Karpas-422 (cell line): Measurements from ENCODE around the gene MBD3. TPM values are rescaled to one million over a fixed set of nuclear protein-coding genes. Genes with fewer than 3 reads are reported as not detected.

Source experiments
- DNase-seq: peaks from one replicate; pipeline ENCODE4 v3.0.0-alpha.2; 2015
- H2AFZ ChIP-seq: fragments of 200-600 bp; sonication (generic); 2 replicates; pipeline ENCODE4 v1.6.1; 2014; ENCODE audit warnings: antibody characterized with exemption, low read length, mixed read lengths
- H3K27ac ChIP-seq: fragments of 200-600 bp; sonication (generic); 2 replicates; pipeline ENCODE4 v1.5.1; 2014; ENCODE audit warnings: mild to moderate bottlenecking, low read length, moderate library complexity
- H3K27me3 ChIP-seq: fragments of 200-600 bp; sonication (generic); 2 replicates; pipeline ENCODE4 v1.6.1; 2014; ENCODE audit warnings: low read length, mixed read lengths
- H3K36me3 ChIP-seq: fragments of 200-600 bp; sonication (generic); 2 replicates; pipeline ENCODE4 v1.6.1; 2014; ENCODE audit warnings: low read length, mixed read lengths; ENCODE audit not compliant: insufficient read depth
- H3K4me1 ChIP-seq: fragments of 200-600 bp; sonication (generic); 2 replicates; pipeline ENCODE4 v1.6.1; 2014; ENCODE audit warnings: mild to moderate bottlenecking, low read length, mixed read lengths
- H3K4me2 ChIP-seq: fragments of 200-600 bp; sonication (generic); 2 replicates; pipeline ENCODE4 v1.6.1; 2014; ENCODE audit warnings: low read length, low read depth, mild to moderate bottlenecking; ENCODE audit not compliant: poor library complexity, severe bottlenecking
- H3K4me3 ChIP-seq: fragments of 200-600 bp; sonication (generic); 2 replicates; pipeline ENCODE4 v1.5.1; 2014; ENCODE audit warnings: mild to moderate bottlenecking, antibody characterized with exemption, low read length, mixed read lengths
- H3K79me2 ChIP-seq: fragments of 200-600 bp; sonication (generic); 2 replicates; pipeline ENCODE4 v1.6.1; 2014; ENCODE audit warnings: mild to moderate bottlenecking, low read length, mixed read lengths
- H3K9ac ChIP-seq: fragments of 200-600 bp; sonication (generic); 2 replicates; pipeline ENCODE4 v1.6.0; 2014; ENCODE audit warnings: low read length
- H3K9me2 ChIP-seq: fragments of 200-600 bp; sonication (generic), shearing (Covaris generic); replicated peaks from 2 replicates; pipeline ENCODE4 v1.6.0; 2014; ENCODE audit warnings: mild to moderate bottlenecking, low read length, moderate library complexity; ENCODE audit not compliant: insufficient read depth
- H3K9me3 ChIP-seq: fragments of 300-700, 200-600 bp; sonication (generic); 2 replicates; pipeline ENCODE4 v1.6.1; 2014; ENCODE audit warnings: low read length, mixed read lengths
- H4K20me1 ChIP-seq: fragments of 200-600 bp; sonication (generic); 2 replicates; pipeline ENCODE4 v1.6.1; 2014; ENCODE audit warnings: mild to moderate bottlenecking, antibody characterized with exemption, low read length, low read depth; ENCODE audit not compliant: insufficient read depth
- total RNA-seq: library from RNA; depleted of rRNA; stranded (reverse); fragments of >200 nt; shearing (Covaris generic); gene quantifications from 2 replicates; pipeline ENCODE4 v1.2.3, GENCODE V29; 2014; ENCODE audit warnings: low replicate concordance

Gene MBD3
- total RNA-seq, 1 experiment from 2014 or later, result 42.2 TPM

DNA sequence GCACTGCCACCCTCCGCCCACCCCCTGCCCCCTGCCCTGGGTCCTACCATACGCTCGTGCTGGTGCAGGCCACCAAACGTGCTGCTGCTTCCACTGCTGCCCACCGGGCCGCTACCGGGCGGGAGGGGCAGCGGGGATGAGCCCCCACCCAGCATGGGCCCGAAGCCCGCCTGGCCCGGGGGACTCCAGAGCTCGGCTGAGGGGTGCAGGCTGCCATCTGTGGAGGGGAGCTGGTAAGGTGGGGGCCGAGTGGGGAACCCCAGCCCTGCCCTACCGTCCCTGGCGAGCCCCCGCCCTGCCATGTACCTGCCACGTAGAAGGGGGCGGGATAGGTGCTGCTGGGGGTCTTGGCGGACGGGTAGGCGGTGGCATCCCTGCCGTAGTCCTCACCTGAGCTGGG lies 29.3 kb upstream of the MBD3 start:
- Histone ChIP-seq H3K4me1 (peaks cover 66% of the 10 kb centered on the region), H3K9ac (no peak overlapping the region), H4K20me1 (peaks cover 22% of the 10 kb centered on the region), H3K79me2 (peaks cover 4% of the 10 kb centered on the region; the same call in 1 of the 2 replicates), H3K27ac (no peak overlapping the region), H2AFZ (no peak overlapping the region), H3K9me2 (no peaks in the 10 kb centered on the region), H3K4me3 (no peak overlapping the region), H3K27me3 (no peaks in the 10 kb centered on the region), H3K4me2 (no peak overlapping the region), H3K9me3 (no peaks in the 10 kb centered on the region), H3K36me3 (peaks cover 9% of the 10 kb centered on the region)
- no peak for DNase-seq

DNA sequence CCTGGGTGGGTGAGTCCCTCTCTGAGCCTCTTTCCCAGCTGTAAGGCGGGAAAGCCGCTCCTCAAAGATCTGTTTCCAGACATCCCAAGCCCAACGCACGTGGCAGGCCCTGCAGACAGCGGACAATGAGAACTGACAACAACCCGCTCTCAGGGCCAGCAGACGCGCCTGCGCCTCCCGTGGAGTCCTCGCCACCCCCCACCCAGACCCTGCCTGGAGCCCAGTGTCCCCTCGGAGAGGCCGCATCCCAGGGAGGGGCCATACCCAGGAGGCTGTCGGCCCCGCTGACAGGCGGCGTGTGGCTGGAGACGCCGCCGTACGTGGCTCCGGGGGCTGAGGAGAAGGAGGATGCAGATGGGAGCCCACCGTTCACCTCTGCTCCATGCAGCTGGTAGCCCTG lies 28.9 kb upstream of the MBD3 start:
- no peak overlapping the region for H3K4me2 ChIP-seq
- no peaks in the 10 kb centered on the region for H3K9me2 ChIP-seq
- H4K20me1 ChIP-seq, result peaks cover 22% of the 10 kb centered on the region
- H3K4me1 ChIP-seq, result peaks cover 70% of the 10 kb centered on the region
- H3K9ac ChIP-seq, result 0 out of 2 replicates have a peak overlapping the region, but pooled peaks have one; percentile 8
- H3K79me2 ChIP-seq, result peaks cover 6% of the 10 kb centered on the region; the same call in 1 of the 2 replicates
- no peaks in the 10 kb centered on the region for H3K9me3 ChIP-seq
- peaks cover 11% of the 10 kb centered on the region for H3K36me3 ChIP-seq
- H3K27ac ChIP-seq, result peak overlapping the region; percentile 49
- no peaks in the 10 kb centered on the region for H3K27me3 ChIP-seq
- no peak overlapping the region for H3K4me3 ChIP-seq
- no peak for DNase-seq
- no peak overlapping the region for H2AFZ ChIP-seq

DNA sequence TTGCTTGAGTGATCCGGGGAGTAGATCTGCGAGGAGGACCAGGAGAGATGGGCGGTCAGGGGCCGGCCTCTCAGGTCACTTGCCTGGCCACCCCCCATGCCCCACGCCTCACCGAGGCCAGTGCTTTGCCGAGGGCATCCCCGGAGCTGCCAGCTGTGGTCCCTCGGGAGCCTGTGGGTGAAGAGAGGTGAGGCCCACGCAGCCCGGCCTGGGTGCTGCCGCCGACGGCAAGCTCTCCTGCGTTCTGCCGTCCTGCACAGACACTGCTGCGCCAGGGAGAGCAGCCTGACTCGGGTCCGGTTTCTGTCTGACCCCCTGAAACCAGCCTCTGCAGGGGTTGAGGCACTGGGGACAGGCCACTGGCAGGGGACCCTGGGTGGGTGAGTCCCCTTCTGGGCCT lies 28.4 kb upstream of the MBD3 start:
- Histone ChIP-seq H3K9me2 (no peaks in the 10 kb centered on the region), H3K9ac (0 out of 2 replicates have a peak overlapping the region, but pooled peaks have one; percentile 8), H3K79me2 (peaks cover 7% of the 10 kb centered on the region; the same call in 1 of the 2 replicates), H3K36me3 (peaks cover 13% of the 10 kb centered on the region), H2AFZ (no peak overlapping the region), H4K20me1 (peaks cover 22% of the 10 kb centered on the region), H3K4me2 (no peak overlapping the region), H3K4me1 (peaks cover 72% of the 10 kb centered on the region), H3K4me3 (no peak overlapping the region), H3K9me3 (no peaks in the 10 kb centered on the region), H3K27ac (peak overlapping the region; percentile 49), H3K27me3 (no peaks in the 10 kb centered on the region)
- DNase-seq, result no peak

GRCh38 chr19:1620502-1620901 lies 27.8 kb upstream of the MBD3 start:
- peaks cover 18% of the 10 kb centered on the region for H3K36me3 ChIP-seq

DNA sequence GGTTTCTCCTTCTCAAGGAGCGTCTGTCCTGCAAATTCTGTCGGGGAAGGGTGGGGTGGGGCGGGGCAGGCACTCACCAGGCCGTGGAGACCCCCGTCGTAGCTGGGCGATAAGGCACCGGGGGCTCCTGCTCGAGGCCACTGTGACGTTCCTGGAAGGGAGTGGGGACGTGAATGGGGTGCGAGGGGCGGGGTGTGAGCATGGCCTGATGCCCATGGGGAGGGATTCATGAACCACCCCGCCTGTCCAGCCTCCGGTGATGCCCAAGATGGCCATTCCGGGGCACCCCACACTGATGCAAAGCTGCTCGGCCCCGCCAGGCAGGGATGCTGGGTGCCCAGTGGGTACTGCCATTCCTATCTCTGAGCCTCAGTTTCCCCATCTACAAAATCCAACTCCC lies 27.0 kb upstream of the MBD3 start:
- H3K79me2 ChIP-seq, result peaks cover 12% of the 10 kb centered on the region
- peaks cover 22% of the 10 kb centered on the region for H4K20me1 ChIP-seq
- no peak overlapping the region for H2AFZ ChIP-seq
- no peaks in the 10 kb centered on the region for H3K27me3 ChIP-seq
- no peak overlapping the region for H3K4me3 ChIP-seq
- no peak overlapping the region for H3K4me2 ChIP-seq
- no peaks in the 10 kb centered on the region for H3K9me2 ChIP-seq
- no peak overlapping the region for H3K27ac ChIP-seq
- H3K36me3 ChIP-seq, result peaks cover 19% of the 10 kb centered on the region
- no peaks in the 10 kb centered on the region for H3K9me3 ChIP-seq
- no peak overlapping the region for H3K9ac ChIP-seq
- peaks cover 72% of the 10 kb centered on the region for H3K4me1 ChIP-seq
- no peak for DNase-seq

More at GRCh38 chr19:1620502-1620901, 27.8 kb upstream of the MBD3 start:
- DNase-seq, result no peak
- Histone ChIP-seq H3K4me2 (no peak overlapping the region), H3K4me3 (no peak overlapping the region), H3K27ac (peak overlapping the region; percentile 49), H3K9me2 (no peaks in the 10 kb centered on the region), H3K27me3 (no peaks in the 10 kb centered on the region), H4K20me1 (peaks cover 22% of the 10 kb centered on the region), H2AFZ (no peak overlapping the region), H3K9me3 (no peaks in the 10 kb centered on the region), H3K4me1 (peaks cover 72% of the 10 kb centered on the region), H3K79me2 (peaks cover 12% of the 10 kb centered on the region), H3K9ac (no peak overlapping the region)

GRCh38 chr19:1619094-1619439 lies 26.4 kb upstream of the MBD3 start:
- H3K9me2 ChIP-seq, result no peaks in the 10 kb centered on the region
- no peak overlapping the region for H2AFZ ChIP-seq
- H3K9ac ChIP-seq, result no peak overlapping the region
- no peaks in the 10 kb centered on the region for H3K27me3 ChIP-seq
- H3K4me1 ChIP-seq, result peaks cover 72% of the 10 kb centered on the region
- peaks cover 22% of the 10 kb centered on the region for H3K36me3 ChIP-seq
- H3K4me3 ChIP-seq, result no peak overlapping the region
- no peak for DNase-seq
- H3K79me2 ChIP-seq, result peaks cover 12% of the 10 kb centered on the region
- no peak overlapping the region for H3K4me2 ChIP-seq
- H3K9me3 ChIP-seq, result no peaks in the 10 kb centered on the region
- H4K20me1 ChIP-seq, result peaks cover 22% of the 10 kb centered on the region
- H3K27ac ChIP-seq, result no peak overlapping the region

- peaks cover 18% of the 10 kb centered on the region for H3K36me3 ChIP-seq
- H3K27me3 ChIP-seq, result no peaks in the 10 kb centered on the region
- DNase-seq, result peak; percentile 81
- H3K79me2 ChIP-seq, result peaks cover 12% of the 10 kb centered on the region
- peaks cover 22% of the 10 kb centered on the region for H4K20me1 ChIP-seq
- no peaks in the 10 kb centered on the region for H3K9me2 ChIP-seq
- peak overlapping the region; percentile 60 for H3K27ac ChIP-seq
- H3K9me3 ChIP-seq, result no peaks in the 10 kb centered on the region
- H3K4me2 ChIP-seq, result peak overlapping the region; percentile 38
- H3K4me1 ChIP-seq, result peaks cover 68% of the 10 kb centered on the region
- H3K9ac ChIP-seq, result peak overlapping the region; percentile 44; the same call in 1 of the 2 replicates
- no peak overlapping the region for H2AFZ ChIP-seq
- no peak overlapping the region for H3K4me3 ChIP-seq
Measured at GRCh38 chr19:1618157-1619093, 25.8 kb upstream of the MBD3 start.

DNA sequence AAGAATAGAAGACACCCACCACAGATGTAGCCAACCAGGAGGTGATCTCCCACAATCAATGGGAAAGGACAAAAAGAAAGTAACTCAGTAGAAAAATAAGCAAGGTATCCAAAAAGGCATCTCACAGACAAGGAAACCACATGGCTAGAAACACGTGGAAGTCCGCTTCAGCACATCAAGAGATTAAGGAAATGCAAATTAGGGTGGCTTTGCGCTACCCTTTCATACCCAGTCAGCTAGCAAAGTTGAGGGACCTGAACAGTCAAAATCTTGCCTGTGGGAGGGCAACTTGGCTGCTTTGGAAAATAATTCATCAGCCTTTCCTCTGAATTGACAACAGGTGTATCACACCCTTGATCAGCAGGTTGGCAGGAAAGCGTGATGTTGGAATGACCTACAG lies 24.2 kb upstream of the MBD3 start:
- Histone ChIP-seq H3K4me3 (no peak overlapping the region), H3K4me1 (peaks cover 55% of the 10 kb centered on the region), H3K9me3 (no peaks in the 10 kb centered on the region), H2AFZ (no peak overlapping the region), H3K36me3 (peaks cover 13% of the 10 kb centered on the region), H3K4me2 (peak overlapping the region; percentile 38), H3K9me2 (no peaks in the 10 kb centered on the region), H3K79me2 (peaks cover 8% of the 10 kb centered on the region), H3K27ac (peak overlapping the region; percentile 60), H4K20me1 (peaks cover 22% of the 10 kb centered on the region), H3K9ac (no peak overlapping the region), H3K27me3 (no peaks in the 10 kb centered on the region)
- DNase-seq, result peak; percentile 84
